SK-N-SH (cell line): ENCODE measurements around the gene LMNB1. TPM values are rescaled to one million over a fixed set of nuclear protein-coding genes. Genes with fewer than 3 reads are reported as not detected.

Source experiments
- CTCF ChIA-PET: fragments of 300-600, 350-600 bp; formaldehyde crosslinking; extraction: SDS; loops from one replicate; lab custom pipeline; 2021; lab: Yijun Ruan, JAX
- POLR2A ChIA-PET: fragments of 350-600 bp; sonication (Branson Sonifier 250); formaldehyde crosslinking; extraction: SDS; loops from one replicate; lab custom pipeline; 2020; ENCODE audit warnings: antibody characterized with exemption, inconsistent platforms; lab: Yijun Ruan, JAX
- DNase-seq: peaks from one replicate; pipeline ENCODE4 v3.0.0; 2012
- H2AFZ ChIP-seq: fragments of 200-600 bp; sonication (generic); 2 replicates; pipeline ENCODE4 v1.8.1; 2016; ENCODE audit warnings: antibody characterized with exemption, mild to moderate bottlenecking, low read depth
- H3F3A ChIP-seq: fragments of 200-600 bp; sonication (generic); replicated peaks from 2 replicates; pipeline ENCODE3; 2016; ENCODE audit warnings: antibody characterized with exemption, mild to moderate bottlenecking; ENCODE audit not compliant: insufficient read depth
- H3K27ac ChIP-seq, 2 experiments: fragments of 200-500 bp in 1 of 2; fragments of 200-600 bp in 1 of 2; sonication (Bioruptor generic) in 1 of 2; sonication (generic), shearing (Covaris generic) in 1 of 2; 2 replicates each; pipeline versions ENCODE4 v1.5.1 to v1.6.1; 2014 to 2016; ENCODE audit warnings: low read depth in 2 of 2, inconsistent platforms in 1 of 2, low read length in 1 of 2, mild to moderate bottlenecking in 1 of 2, mixed read lengths in 1 of 2
- H3K27me3 ChIP-seq: fragments of 200-600 bp; sonication (generic), shearing (Covaris generic); 2 replicates; pipeline ENCODE4 v1.6.1; 2016; ENCODE audit warnings: mixed run types; ENCODE audit not compliant: insufficient read depth
- H3K36me3 ChIP-seq, 2 experiments: fragments of 200-500 bp in 1 of 2; fragments of 200-600 bp in 1 of 2; sonication (Bioruptor generic) in 1 of 2; sonication (generic) in 1 of 2; replicated peaks in 1 of 2; 2 replicates each; pipeline versions ENCODE3 to v1.5.1; 2014 to 2016; ENCODE audit warnings: low read length in 1 of 2, mild to moderate bottlenecking in 1 of 2; ENCODE audit not compliant: insufficient read depth in 2 of 2, control insufficient read depth in 1 of 2
- H3K4me1 ChIP-seq, 2 experiments: fragments of 200-500 bp in 1 of 2; fragments of 200-600 bp in 1 of 2; sonication (Bioruptor generic) in 1 of 2; sonication (generic), shearing (Covaris generic) in 1 of 2; 2 replicates each; pipeline versions ENCODE4 v1.5.1 to v1.6.1; 2014 to 2016; ENCODE audit warnings: low read depth in 1 of 2, low read length in 1 of 2, mixed run types in 1 of 2; ENCODE audit not compliant: insufficient read depth in 2 of 2, control insufficient read depth in 1 of 2
- H3K4me2 ChIP-seq: fragments of 200-600 bp; sonication (generic), shearing (Covaris generic); 2 replicates; pipeline ENCODE4 v1.6.1; 2017; ENCODE audit warnings: mixed run types
- H3K4me3 ChIP-seq, 2 experiments: fragments of 200-500 bp in 1 of 2; fragments of 200-600 bp in 1 of 2; sonication (Bioruptor generic) in 1 of 2; sonication (generic), shearing (Covaris generic) in 1 of 2; 2 replicates each; pipeline versions ENCODE4 v1.5.1 to v1.8.1; 2014 to 2016; ENCODE audit warnings: low read depth in 2 of 2, inconsistent platforms in 1 of 2, low read length in 1 of 2, mild to moderate bottlenecking in 1 of 2, mixed read lengths in 1 of 2, moderate library complexity in 1 of 2
- H3K79me2 ChIP-seq: fragments of 200-600 bp; sonication (generic); 2 replicates; pipeline ENCODE4 v1.8.1; 2017; ENCODE audit warnings: mild to moderate bottlenecking; ENCODE audit not compliant: insufficient read depth
- H3K9ac ChIP-seq: fragments of 200-600 bp; sonication (generic); 2 replicates; pipeline ENCODE4 v1.6.1; 2017; ENCODE audit warnings: mixed run types
- H3K9me2 ChIP-seq: fragments of 200-600 bp; sonication (generic); 2 replicates; pipeline ENCODE4 v1.6.1; 2017; ENCODE audit warnings: mixed run types
- H3K9me3 ChIP-seq: fragments of 200-600 bp; sonication (generic); 2 replicates; pipeline ENCODE4 v1.6.1; 2017; ENCODE audit warnings: mixed run types, mild to moderate bottlenecking, moderate library complexity
- H4K20me1 ChIP-seq: fragments of 200-600 bp; sonication (generic); 2 replicates; pipeline ENCODE4 v1.6.1; 2017; ENCODE audit warnings: mild to moderate bottlenecking, mixed run types; ENCODE audit not compliant: insufficient read depth
- CHD2 ChIP-seq: fragments of 150-350 bp; IDR thresholded peaks from 2 replicates; pipeline ENCODE4 v1.6.1; 2018; ENCODE audit warnings: low read length; ENCODE audit not compliant: partially characterized antibody
- ELF1 ChIP-seq: IDR thresholded peaks from 2 replicates; pipeline ENCODE4 v1.4.0; 2012
- FOXM1 ChIP-seq: IDR thresholded peaks from 2 replicates; pipeline ENCODE4 v1.4.0; 2012; ENCODE audit warnings: low read depth, mild to moderate bottlenecking
- GABPA ChIP-seq: IDR thresholded peaks from 2 replicates; pipeline ENCODE4 v1.4.0; 2012; ENCODE audit warnings: low read depth, mild to moderate bottlenecking
- GATA2 ChIP-seq: sonication (generic); formaldehyde crosslinking; IDR thresholded peaks from 2 replicates; pipeline ENCODE4 v1.5.0; 2020; ENCODE audit warnings: mild to moderate bottlenecking, missing genetic modification reagents
- MXI1 ChIP-seq: IDR thresholded peaks from 2 replicates; pipeline ENCODE4 v1.6.1; 2012; ENCODE audit warnings: mild to moderate bottlenecking, low read depth, low read length, improper control_type of control experiment
- RCOR1 ChIP-seq: fragments of 150-350 bp; IDR thresholded peaks from 2 replicates; pipeline ENCODE4 v1.6.1; 2017; ENCODE audit warnings: antibody characterized with exemption, low read length
- RFX5 ChIP-seq: IDR thresholded peaks from 2 replicates; pipeline ENCODE4 v1.6.1; 2012; ENCODE audit warnings: mild to moderate bottlenecking, improper control_type of control experiment, low read length
- RXRA ChIP-seq: IDR thresholded peaks from 2 replicates; pipeline ENCODE4 v1.4.0; 2012; ENCODE audit warnings: low read depth, mild to moderate bottlenecking, borderline replicate concordance
- SMC3 ChIP-seq: IDR thresholded peaks from 2 replicates; pipeline ENCODE4 v1.6.1; 2012; ENCODE audit warnings: low read depth, low read length, improper control_type of control experiment
- TCF12 ChIP-seq: IDR thresholded peaks from 2 replicates; pipeline ENCODE4 v1.4.0; 2012
- TEAD4 ChIP-seq: IDR thresholded peaks from 2 replicates; pipeline ENCODE4 v1.4.0; 2012; ENCODE audit warnings: mild to moderate bottlenecking, borderline replicate concordance; ENCODE audit not compliant: insufficient read depth
- YY1 ChIP-seq: IDR thresholded peaks from 2 replicates; pipeline ENCODE4 v1.4.0; 2012; ENCODE audit warnings: low read depth, mild to moderate bottlenecking
- WGBS: methylation state at CpG from one replicate; pipeline ENCODE4 v1.1.6; 2017; ENCODE audit warnings: low lambda C conversion rate; 5-methylcytosine and 5-hydroxymethylcytosine counted together
- polyA plus RNA-seq, 3 experiments: library from polyadenylated mRNA; depleted of rRNA; stranded (reverse); fragments of >200 nt; gene quantifications; 2 replicates each; pipeline ENCODE4 v1.2.3, GENCODE V29; 2012
- TF ChIP-seq, protein P1 (sequence below): fragments of 150-350 bp; IDR thresholded peaks from 2 replicates; pipeline ENCODE4 v1.6.1; 2017; ENCODE audit warnings: antibody characterized with exemption, low read length, low read depth, borderline replicate concordance
- TF ChIP-seq, protein P2 (sequence below): fragments of 200-600 bp; sonication (generic); IDR thresholded peaks from 2 replicates; pipeline ENCODE4 v1.6.1; 2017; ENCODE audit warnings: antibody characterized with exemption, mild to moderate bottlenecking, moderate library complexity
- TF ChIP-seq, protein P3 (sequence below): IDR thresholded peaks from 2 replicates; pipeline ENCODE4; 2012
- TF ChIP-seq, protein P4 (sequence below): IDR thresholded peaks from 2 replicates; pipeline ENCODE4 v1.4.0; 2012; ENCODE audit warnings: low read depth

Gene LMNB1
- polyA plus RNA-seq, 1 of the 3 experiments (the other 2 are of a cell fraction) = 34.9 TPM

DNA sequence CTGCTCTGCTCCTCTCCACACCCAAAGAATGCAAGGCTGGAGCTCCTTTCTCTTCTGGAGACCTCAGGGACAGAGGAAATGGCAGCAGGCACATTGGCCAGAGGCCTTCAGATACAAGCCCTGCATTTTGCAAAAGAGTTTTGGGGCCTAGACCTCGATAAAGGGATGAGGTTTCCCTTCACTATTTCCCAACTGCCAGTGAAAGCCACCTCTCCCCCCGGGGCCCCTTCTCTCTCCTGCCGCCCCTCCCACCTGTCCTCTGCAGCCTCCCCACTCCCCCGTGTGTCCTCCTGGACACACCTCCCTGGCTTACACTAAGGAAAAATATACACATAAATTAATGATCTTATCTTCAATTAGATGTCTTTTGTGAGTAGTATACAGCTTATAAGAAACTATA, 21.3 kb upstream of the LMNB1 start:
- H3K36me3 ChIP-seq = no peaks in the 10 kb centered on the region
- H3K79me2 ChIP-seq = no peaks in the 10 kb centered on the region
- no peak overlapping the region for H3K27ac ChIP-seq
- no peak for DNase-seq
- H2AFZ ChIP-seq = no peak overlapping the region
- H3K27me3 ChIP-seq = no peaks in the 10 kb centered on the region
- TF ChIP-seq CHD2 (no peak), RFX5 (no peak), GABPA (no peak), RCOR1 (no peak), YY1 (no peak), TEAD4 (no peak), GATA2 (CRISPR knock-in tag) (no peak), ELF1 (no peak), RXRA (no peak), MXI1 (no peak), FOXM1 (no peak), TCF12 (no peak), SMC3 (no peak)
- TF ChIP-seq, protein P1, sequence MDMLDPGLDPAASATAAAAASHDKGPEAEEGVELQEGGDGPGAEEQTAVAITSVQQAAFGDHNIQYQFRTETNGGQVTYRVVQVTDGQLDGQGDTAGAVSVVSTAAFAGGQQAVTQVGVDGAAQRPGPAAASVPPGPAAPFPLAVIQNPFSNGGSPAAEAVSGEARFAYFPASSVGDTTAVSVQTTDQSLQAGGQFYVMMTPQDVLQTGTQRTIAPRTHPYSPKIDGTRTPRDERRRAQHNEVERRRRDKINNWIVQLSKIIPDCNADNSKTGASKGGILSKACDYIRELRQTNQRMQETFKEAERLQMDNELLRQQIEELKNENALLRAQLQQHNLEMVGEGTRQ = no peak
- TF ChIP-seq, protein P2, sequence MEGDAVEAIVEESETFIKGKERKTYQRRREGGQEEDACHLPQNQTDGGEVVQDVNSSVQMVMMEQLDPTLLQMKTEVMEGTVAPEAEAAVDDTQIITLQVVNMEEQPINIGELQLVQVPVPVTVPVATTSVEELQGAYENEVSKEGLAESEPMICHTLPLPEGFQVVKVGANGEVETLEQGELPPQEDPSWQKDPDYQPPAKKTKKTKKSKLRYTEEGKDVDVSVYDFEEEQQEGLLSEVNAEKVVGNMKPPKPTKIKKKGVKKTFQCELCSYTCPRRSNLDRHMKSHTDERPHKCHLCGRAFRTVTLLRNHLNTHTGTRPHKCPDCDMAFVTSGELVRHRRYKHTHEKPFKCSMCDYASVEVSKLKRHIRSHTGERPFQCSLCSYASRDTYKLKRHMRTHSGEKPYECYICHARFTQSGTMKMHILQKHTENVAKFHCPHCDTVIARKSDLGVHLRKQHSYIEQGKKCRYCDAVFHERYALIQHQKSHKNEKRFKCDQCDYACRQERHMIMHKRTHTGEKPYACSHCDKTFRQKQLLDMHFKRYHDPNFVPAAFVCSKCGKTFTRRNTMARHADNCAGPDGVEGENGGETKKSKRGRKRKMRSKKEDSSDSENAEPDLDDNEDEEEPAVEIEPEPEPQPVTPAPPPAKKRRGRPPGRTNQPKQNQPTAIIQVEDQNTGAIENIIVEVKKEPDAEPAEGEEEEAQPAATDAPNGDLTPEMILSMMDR = no peak
- TF ChIP-seq, protein P3, sequence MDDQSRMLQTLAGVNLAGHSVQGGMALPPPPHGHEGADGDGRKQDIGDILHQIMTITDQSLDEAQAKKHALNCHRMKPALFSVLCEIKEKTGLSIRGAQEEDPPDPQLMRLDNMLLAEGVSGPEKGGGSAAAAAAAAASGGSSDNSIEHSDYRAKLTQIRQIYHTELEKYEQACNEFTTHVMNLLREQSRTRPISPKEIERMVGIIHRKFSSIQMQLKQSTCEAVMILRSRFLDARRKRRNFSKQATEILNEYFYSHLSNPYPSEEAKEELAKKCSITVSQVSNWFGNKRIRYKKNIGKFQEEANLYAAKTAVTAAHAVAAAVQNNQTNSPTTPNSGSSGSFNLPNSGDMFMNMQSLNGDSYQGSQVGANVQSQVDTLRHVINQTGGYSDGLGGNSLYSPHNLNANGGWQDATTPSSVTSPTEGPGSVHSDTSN = no peak
- TF ChIP-seq, protein P4, sequence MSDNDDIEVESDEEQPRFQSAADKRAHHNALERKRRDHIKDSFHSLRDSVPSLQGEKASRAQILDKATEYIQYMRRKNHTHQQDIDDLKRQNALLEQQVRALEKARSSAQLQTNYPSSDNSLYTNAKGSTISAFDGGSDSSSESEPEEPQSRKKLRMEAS = no peak
- no peak overlapping the region for H3K4me2 ChIP-seq
- CTCF ChIA-PET = no interaction called here
- no peak overlapping the region for H3K9ac ChIP-seq
- POLR2A ChIA-PET = no interaction called here
- H3K4me3 ChIP-seq = no peak overlapping the region
- 61% methylated on average over 4 of the region's 4 CpGs for WGBS
- H4K20me1 ChIP-seq = no peaks in the 10 kb centered on the region
- H3K4me1 ChIP-seq = peaks cover 0 to 3% of the 10 kb centered on the region in 2 experiments; a peak in 2 of 4 replicates
- H3K9me2 ChIP-seq = no peaks in the 10 kb centered on the region
- H3K9me3 ChIP-seq = no peaks in the 10 kb centered on the region
- H3F3A ChIP-seq = no peaks in the 10 kb centered on the region
